GM12878 (cell line): Measurements from ENCODE around the gene BRD3. TPM values are rescaled to one million over a fixed set of nuclear protein-coding genes. Genes with fewer than 3 reads are reported as not detected.
A peak's percentile ranks its signal among the peaks of the same experiment; 100 is the strongest.

Experiments
- ATAC-seq: fragments of 200-7000 bp; cut with Tn5 transposase; 3 replicates; pipeline ENCODE4 v1.9.1; 2020; ENCODE audit warnings: mild to moderate bottlenecking, moderate library complexity
- BruUV-seq: library from RNA; stranded (reverse); fragments of 400-500 nt; replicated peaks from 2 replicates; lab custom pipeline; 2021; lab: Mats Ljungman, UMichigan
- CTCF ChIA-PET: fragments of 300-600 bp; sonication (Branson Sonifier 250); formaldehyde crosslinking; extraction: SDS; loops from one replicate; lab custom pipeline; 2021; ENCODE audit warnings: inconsistent platforms; lab: Yijun Ruan, JAX
- POLR2A ChIA-PET: fragments of 350-600 bp; formaldehyde crosslinking; extraction: SDS; loops from one replicate; lab custom pipeline; 2021; ENCODE audit warnings: inconsistent platforms; lab: Charles Lee
- RAD21 ChIA-PET: fragments of 300-600 bp; sonication (Branson Sonifier 250); formaldehyde crosslinking; loops from one replicate; lab custom pipeline; 2023; ENCODE audit warnings: antibody characterized with exemption; ENCODE audit not compliant: unreplicated experiment; lab: Charles Lee
- SMC1A ChIA-PET: fragments of 300-600 bp; sonication (Branson Sonifier 250); formaldehyde crosslinking; loops from one replicate; lab custom pipeline; 2023; ENCODE audit not compliant: unreplicated experiment, uncharacterized antibody; lab: Charles Lee
- DNase-seq: peaks from one replicate; pipeline ENCODE4 v3.0.0-alpha.2; 2011; ENCODE audit warnings: low read depth, low spot score
- FAIRE-seq: peaks from 3 replicates; lab custom pipeline; 2011; peaks lifted over from hg19 to GRCh38; lab: Jason Lieb, UNC
- H2AFZ ChIP-seq: 2 replicates; pipeline ENCODE4 v1.6.0; 2011; ENCODE audit warnings: low read depth, low read length, control low read depth; ENCODE audit not compliant: control insufficient read depth
- H3K27ac ChIP-seq: 2 replicates; pipeline ENCODE4 v1.5.1; 2011; ENCODE audit warnings: control low read depth; ENCODE audit not compliant: control insufficient read depth, insufficient read depth
- H3K27me3 ChIP-seq, 2 experiments: replicated peaks in 1 of 2; 2 replicates each; pipeline versions ENCODE4 v1.6.0 to v1.6.1; 2011; ENCODE audit warnings: low read length in 1 of 2; ENCODE audit not compliant: control insufficient read depth in 2 of 2, insufficient read depth in 2 of 2
- H3K36me3 ChIP-seq, 2 experiments: 2 replicates each; pipeline ENCODE4 v1.5.1; 2011; ENCODE audit warnings: low read length in 1 of 2; ENCODE audit not compliant: control insufficient read depth in 2 of 2, insufficient read depth in 2 of 2
- H3K4me1 ChIP-seq: 2 replicates; pipeline ENCODE4 v1.6.1; 2011; ENCODE audit warnings: mild to moderate bottlenecking, low read length, moderate library complexity, mixed read lengths; ENCODE audit not compliant: control insufficient read depth, insufficient read depth
- H3K4me2 ChIP-seq: 2 replicates; pipeline ENCODE4 v1.6.0; 2011; ENCODE audit warnings: control low read depth; ENCODE audit not compliant: control insufficient read depth, insufficient read depth
- H3K4me3 ChIP-seq: fragments of 200-600 bp; sonication (generic); 2 replicates; pipeline ENCODE4 v1.5.1; 2016
- H3K79me2 ChIP-seq: 2 replicates; pipeline ENCODE4 v1.6.0; 2011; ENCODE audit warnings: low read length; ENCODE audit not compliant: control insufficient read depth, insufficient read depth
- H3K9ac ChIP-seq: 2 replicates; pipeline ENCODE4 v1.8.0; 2011; ENCODE audit warnings: low read length, control low read depth, mixed read lengths; ENCODE audit not compliant: control insufficient read depth, insufficient read depth
- H3K9me3 ChIP-seq: replicated peaks from 3 replicates; pipeline ENCODE4 v1.5.1; 2011; ENCODE audit warnings: mild to moderate bottlenecking, low read length; ENCODE audit not compliant: control insufficient read depth, insufficient read depth
- H4K20me1 ChIP-seq: 2 replicates; pipeline ENCODE4 v1.6.0; 2011; ENCODE audit not compliant: control insufficient read depth, insufficient read depth
- ASH2L ChIP-seq: fragments of 300-600, 200-600 bp; sonication (generic); IDR thresholded peaks from 2 replicates; pipeline ENCODE4 v1.6.1; 2017; ENCODE audit warnings: low read depth, mild to moderate bottlenecking, borderline replicate concordance
- ELK1 ChIP-seq: IDR thresholded peaks from 2 replicates; pipeline ENCODE4 v1.6.1; 2012; ENCODE audit warnings: low read depth, low read length, improper control_type of control experiment
- NFYA ChIP-seq: IDR thresholded peaks from 2 replicates; pipeline ENCODE4 v1.6.1; 2011; ENCODE audit warnings: low read depth, mild to moderate bottlenecking, low read length, improper control_type of control experiment, borderline replicate concordance
- PML ChIP-seq: IDR thresholded peaks from 2 replicates; pipeline ENCODE4 v1.6.1; 2012; ENCODE audit warnings: low read length, inconsistent platforms
- POLR2AphosphoS5 ChIP-seq: IDR thresholded peaks from 2 replicates; pipeline ENCODE4 v1.6.1; 2011; ENCODE audit warnings: mild to moderate bottlenecking, low read length, inconsistent platforms
- SKIL ChIP-seq: fragments of 450-650 bp; IDR thresholded peaks from 2 replicates; pipeline ENCODE4 v1.6.1; 2017; ENCODE audit warnings: mild to moderate bottlenecking, low read depth, inconsistent platforms; ENCODE audit not compliant: poor library complexity, severe bottlenecking
- SREBF1 ChIP-seq: IDR thresholded peaks from 2 replicates; pipeline ENCODE4 v1.6.1; 2012; ENCODE audit warnings: mild to moderate bottlenecking, low read length
- SUPT20H ChIP-seq: IDR thresholded peaks from 2 replicates; pipeline ENCODE4 v1.6.1; 2011; ENCODE audit warnings: low read depth, mild to moderate bottlenecking, low read length, moderate library complexity, borderline replicate concordance; ENCODE audit not compliant: control insufficient read depth
- ZNF622 ChIP-seq: fragments of 450-650 bp; IDR thresholded peaks from 2 replicates; pipeline ENCODE4 v1.6.1; 2017; ENCODE audit warnings: mild to moderate bottlenecking, inconsistent platforms
- ZZZ3 ChIP-seq: IDR thresholded peaks from 2 replicates; pipeline ENCODE4 v1.6.1; 2011; ENCODE audit warnings: low read depth; ENCODE audit not compliant: control insufficient read depth, insufficient read length
- WGBS: methylation state at CpG from one replicate; pipeline ENCODE4 v1.1.6; 2016; ENCODE audit warnings: low lambda C conversion rate; ENCODE audit not compliant: insufficient replicate concordance, insufficient coverage; ENCODE audit errors: missing lambda C conversion rate; 5-methylcytosine and 5-hydroxymethylcytosine counted together
- in situ Hi-C: fragments of 300-500 bp; cut with MboI; formaldehyde crosslinking; loops from 9 replicates; pipeline ENCODE4 v1.14.3; 2018; ENCODE audit warnings: mixed read lengths
- intact Hi-C: fragments of 100-400 bp; cut with micrococcal nuclease; formaldehyde crosslinking; loops from one replicate; pipeline ENCODE4 v1.14.2; 2022; ENCODE audit not compliant: unreplicated experiment
- polyA plus RNA-seq, 11 experiments: library from polyadenylated mRNA; depleted of rRNA in 4 of 11; unstranded in 6 of 11; stranded (reverse) in 5 of 11; fragments of >200 nt; fragmentation: Nextera tagmentation in 4 of 11; fragmentation: Illumina TruSeq in 1 of 11; extraction: Ambion mirVana in 4 of 11; extraction: Trizol in 1 of 11; gene quantifications; 1 replicate in 1 of 11; 2 replicates in 10 of 11; pipeline versions ENCODE4 v1.2.1 to v1.2.3, GENCODE V29; 2011 to 2016; ENCODE audit warnings: inconsistent platforms in 2 of 11, missing spikeins in 2 of 11, low read depth in 1 of 11
- total RNA-seq, 4 experiments: library from RNA; depleted of rRNA in 3 of 4; stranded (reverse); fragments of >200 nt in 3 of 4; fragmentation: Illumina TruSeq in 1 of 4; extraction: Trizol in 1 of 4; gene quantifications; 2 replicates each; pipeline versions ENCODE4 v1.2.1 to v1.2.3, GENCODE V29; 2013 to 2021

Gene BRD3
- total and polyA plus RNA-seq, 10 of the 15 experiments (the other 5 are each of a cell fraction or from before 2014, with no cell fraction given): 0.53 to 20.8 (median 4.8) TPM

- WGBS: 87% methylated on average over 14 of the region's 14 CpGs
- ChIA-PET POLR2A (interaction anchor here (0.6 kb wide), 1 partner anchor 19 kb away, joined by 3 read pairs; no protein-coding TSS in a partner anchor), SMC1A (no interaction called here), CTCF (no interaction called here), RAD21 (no interaction called here)
- no peak for TF ChIP-seq SREBF1
- TF ChIP-seq ZZZ3: no peak
- TF ChIP-seq ASH2L: no peak
- TF ChIP-seq ELK1: no peak
- FAIRE-seq (no peak), DNase-seq (no peak), ATAC-seq (no peak)
- Histone ChIP-seq H3K4me1 (peaks cover 6% of the 10 kb centered on the region), H3K36me3 (no peaks in the 10 kb centered on the region; a peak in 3 of 4 replicates), H3K9me3 (no peaks in the 10 kb centered on the region), H3K4me2 (peak overlapping the region; percentile 62; the same call in 1 of the 2 replicates), H3K79me2 (peaks cover 89% of the 10 kb centered on the region), H4K20me1 (peaks cover 6% of the 10 kb centered on the region; the same call in 1 of the 2 replicates), H2AFZ (no peak overlapping the region), H3K4me3 (no peak overlapping the region), H3K27me3 (no peaks in the 10 kb centered on the region), H3K9ac (no peak overlapping the region), H3K27ac (no peak overlapping the region)
- BruUV-seq: no TSS peak
- in situ Hi-C loops: no loop called here
- intact Hi-C loops: no loop called here
Measured at GRCh38 chr9:133987446-133987788, 80.4 kb downstream of the BRD3 start.

GRCh38 chr9:133986774-133987445 is 80.9 kb downstream of the BRD3 start:
- ChIA-PET CTCF (no interaction called here), SMC1A (no interaction called here), POLR2A (interaction anchor here (0.6 kb wide), 1 partner anchor 19 kb away, joined by 3 read pairs; no protein-coding TSS in a partner anchor), RAD21 (no interaction called here)
- Histone ChIP-seq H3K9me3 (no peaks in the 10 kb centered on the region), H3K36me3 (no peaks in the 10 kb centered on the region; a peak in 3 of 4 replicates), H2AFZ (no peak overlapping the region), H3K9ac (no peak overlapping the region), H3K27me3 (no peaks in the 10 kb centered on the region), H3K4me1 (peaks cover 6% of the 10 kb centered on the region), H3K27ac (no peak overlapping the region), H3K4me2 (peak overlapping the region; percentile 62; the same call in 1 of the 2 replicates), H4K20me1 (peaks cover 6% of the 10 kb centered on the region; the same call in 1 of the 2 replicates), H3K4me3 (no peak overlapping the region), H3K79me2 (peaks cover 86% of the 10 kb centered on the region)
- no peak for FAIRE-seq
- BruUV-seq: no TSS peak
- in situ Hi-C loops (no loop called here), intact Hi-C loops (no loop called here)
- no peak for DNase-seq
- 86% methylated on average over 13 of the region's 13 CpGs for WGBS
- no peak for ATAC-seq
- TF ChIP-seq NFYA (no peak), POLR2AphosphoS5 (no peak), ZNF622 (no peak), SKIL (no peak), PML (no peak), SUPT20H (no peak)
